ENCODE data around the gene GPR137. TPM values are rescaled to one million over a fixed set of nuclear protein-coding genes. Genes with fewer than 3 reads are reported as not detected.
A peak's percentile ranks its signal among the peaks of the same experiment; 100 is the strongest.

GPR137 gene
- total RNA-seq, 1 donor from 2014 or later: 55.9 TPM

DNA sequence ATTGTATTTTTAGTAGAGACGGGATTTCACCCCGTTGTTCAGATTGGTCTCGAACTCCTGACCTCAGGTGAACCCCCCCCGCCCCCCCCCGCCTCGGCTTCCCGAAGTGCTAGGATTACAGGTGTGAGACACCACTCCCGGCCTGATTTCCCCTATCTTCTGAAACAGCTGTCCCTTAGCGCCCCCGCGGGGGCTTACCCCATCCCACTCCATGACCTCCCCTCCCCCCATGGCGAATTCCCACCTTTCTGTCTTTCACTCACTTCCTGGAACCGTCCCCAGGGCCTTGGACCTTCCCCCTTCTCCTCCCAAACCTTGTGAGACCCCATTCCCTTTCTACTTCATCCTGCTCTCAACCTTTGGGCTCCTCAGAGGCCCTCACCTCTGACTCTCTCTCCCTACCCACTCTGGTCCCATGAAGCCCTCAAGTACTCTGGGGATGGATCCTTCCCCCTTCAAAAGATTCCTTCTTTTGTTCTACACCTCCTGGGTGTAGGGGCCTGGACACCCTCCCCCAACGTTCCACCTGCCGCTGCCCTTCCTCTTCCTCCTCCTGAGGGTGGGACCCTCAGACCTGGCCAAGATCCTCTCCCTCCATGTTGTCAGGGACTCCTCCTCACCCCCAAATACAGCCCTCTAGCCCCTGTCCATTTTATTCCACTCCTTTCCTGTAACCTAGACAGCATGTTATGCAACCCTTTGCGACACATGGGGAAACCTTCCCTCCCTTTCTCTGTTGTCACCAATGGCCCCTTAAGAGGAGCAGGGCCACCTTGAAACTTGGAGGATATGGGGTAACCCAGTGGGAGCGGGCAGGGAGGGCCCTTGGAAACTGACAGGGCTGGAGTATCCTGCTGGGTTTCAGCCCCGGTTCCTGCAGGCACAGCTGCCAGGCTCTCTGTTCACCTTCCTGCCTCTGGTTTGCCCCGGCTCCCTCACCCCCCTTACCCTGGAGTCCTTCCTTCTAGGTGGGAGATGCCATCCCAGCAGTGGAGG, 33.4 kb downstream of the GPR137 start:
- no peaks in the 10 kb centered on the region for H3K27me3 Mint-ChIP-seq (ENCODE audit: low read depth)
- H3K27ac Mint-ChIP-seq (ENCODE audit: unreplicated experiment): peak overlapping the region; percentile 90
- no peak for TF ChIP-seq CTCF (conservative IDR thresholded peaks at IDR 0.05)
- peaks cover 3% of the 10 kb centered on the region for H3K36me3 Mint-ChIP-seq (ENCODE audit: low read depth)
- no peak for DNase-seq (ENCODE audit: low read depth, low spot score)
- peaks cover 39% of the 10 kb centered on the region for H3K4me1 Mint-ChIP-seq
- H3K4me3 Mint-ChIP-seq: peak overlapping the region; percentile 94
- H3K9me3 Mint-ChIP-seq: no peaks in the 10 kb centered on the region

DNA sequence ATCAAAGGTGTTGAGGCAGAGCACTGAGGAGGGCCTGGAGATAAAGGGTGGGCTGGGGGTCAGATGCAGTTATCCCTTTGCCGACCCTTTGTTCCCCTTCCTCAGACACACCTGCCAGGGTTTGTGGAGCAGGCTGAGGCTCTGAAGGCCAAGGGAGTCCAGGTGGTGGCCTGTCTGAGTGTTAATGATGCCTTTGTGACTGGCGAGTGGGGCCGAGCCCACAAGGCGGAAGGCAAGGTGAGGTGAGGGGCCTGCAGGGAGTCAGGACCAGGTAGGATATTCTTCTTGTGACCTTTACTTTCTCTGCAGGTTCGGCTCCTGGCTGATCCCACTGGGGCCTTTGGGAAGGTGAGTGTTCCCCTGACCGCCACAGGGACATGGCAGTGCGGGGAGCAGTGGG, 34.9 kb downstream of the GPR137 start:
- Mint-ChIP-seq H3K27ac (ENCODE audit: unreplicated experiment) (no peak overlapping the region), H3K4me1 (peaks cover 36% of the 10 kb centered on the region), H3K9me3 (no peaks in the 10 kb centered on the region), H3K36me3 (ENCODE audit: low read depth) (peaks cover 3% of the 10 kb centered on the region), H3K27me3 (ENCODE audit: low read depth) (no peaks in the 10 kb centered on the region), H3K4me3 (peak overlapping the region; percentile 67)
- TF ChIP-seq CTCF (conservative IDR thresholded peaks at IDR 0.05): no peak
- no peak for DNase-seq (ENCODE audit: low read depth, low spot score)

GRCh38 chr11:64321026-64321425, 35.4 kb downstream of the GPR137 start:
- Mint-ChIP-seq H3K4me3 (peak overlapping the region; percentile 67), H3K27me3 (ENCODE audit: low read depth) (no peaks in the 10 kb centered on the region), H3K9me3 (no peaks in the 10 kb centered on the region)

GRCh38 chr11:64321533-64321932, 35.9 kb downstream of the GPR137 start:
- Mint-ChIP-seq H3K27ac (ENCODE audit: unreplicated experiment) (no peak overlapping the region), H3K4me1 (peaks cover 33% of the 10 kb centered on the region), H3K9me3 (no peaks in the 10 kb centered on the region)

More at GRCh38 chr11:64321026-64321425, 35.4 kb downstream of the GPR137 start:
- no peak for TF ChIP-seq CTCF (conservative IDR thresholded peaks at IDR 0.05)
- DNase-seq (ENCODE audit: low read depth, low spot score): no peak
- no peak overlapping the region for H3K27ac Mint-ChIP-seq (ENCODE audit: unreplicated experiment)
- peaks cover 36% of the 10 kb centered on the region for H3K4me1 Mint-ChIP-seq
- H3K36me3 Mint-ChIP-seq (ENCODE audit: low read depth): peaks cover 3% of the 10 kb centered on the region

DNA sequence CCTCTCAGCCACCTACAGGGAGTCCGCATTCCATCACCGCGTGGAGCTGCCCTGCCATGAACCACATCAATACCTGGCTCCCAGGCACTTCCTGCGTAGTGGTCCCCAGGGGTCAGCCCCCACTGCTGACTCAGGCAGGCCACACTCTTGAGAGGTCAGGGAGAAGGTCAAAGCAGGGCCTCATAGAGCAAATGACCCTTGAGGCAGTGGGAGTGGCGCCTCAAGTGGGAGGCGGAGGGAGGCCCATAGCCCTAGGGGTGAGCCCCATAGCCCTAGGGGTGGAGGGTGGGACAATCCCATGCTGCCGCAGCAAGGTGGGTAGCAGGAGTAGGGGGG, 37.2 kb downstream of the GPR137 start:
- Mint-ChIP-seq H3K4me3 (no peak overlapping the region), H3K4me1 (peaks cover 21% of the 10 kb centered on the region), H3K27me3 (ENCODE audit: low read depth) (no peaks in the 10 kb centered on the region), H3K9me3 (no peaks in the 10 kb centered on the region), H3K27ac (ENCODE audit: unreplicated experiment) (no peak overlapping the region), H3K36me3 (ENCODE audit: low read depth) (peaks cover 3% of the 10 kb centered on the region)
- TF ChIP-seq CTCF (conservative IDR thresholded peaks at IDR 0.05): no peak
- DNase-seq (ENCODE audit: low read depth, low spot score): no peak

More at GRCh38 chr11:64321533-64321932, 35.9 kb downstream of the GPR137 start:
- TF ChIP-seq CTCF (conservative IDR thresholded peaks at IDR 0.05): no peak
- peaks cover 3% of the 10 kb centered on the region for H3K36me3 Mint-ChIP-seq (ENCODE audit: low read depth)
- H3K4me3 Mint-ChIP-seq: peak overlapping the region; percentile 67
- no peaks in the 10 kb centered on the region for H3K27me3 Mint-ChIP-seq (ENCODE audit: low read depth)
- no peak for DNase-seq (ENCODE audit: low read depth, low spot score)

All from neural crest cell (in vitro differentiated cells).